Large intestine (tissue), 3 donors: ENCODE results near the gene KCTD17. TPM values are rescaled to one million over a fixed set of nuclear protein-coding genes. Genes with fewer than 3 reads are reported as not detected.

Source experiments
- DNase-seq, 2 donors: peaks; one replicate each; pipeline versions ENCODE4 v3.0.0 to v3.0.0-alpha.2; 2013
- H3K27ac ChIP-seq: one replicate; pipeline ENCODE4 v1.5.1; 2013; ENCODE audit warnings: low read length
- H3K27me3 ChIP-seq: 2 replicates; pipeline ENCODE4 v1.6.1; 2013; ENCODE audit warnings: low read length; ENCODE audit not compliant: control insufficient read depth, insufficient read depth
- H3K36me3 ChIP-seq: 2 replicates; pipeline ENCODE4 v1.6.1; 2013; ENCODE audit warnings: low read length; ENCODE audit not compliant: control insufficient read depth, insufficient read depth
- H3K4me1 ChIP-seq: one replicate; pipeline ENCODE4 v1.6.1; 2013; ENCODE audit warnings: low read length; ENCODE audit not compliant: control insufficient read depth, insufficient read depth
- H3K4me3 ChIP-seq: one replicate; pipeline ENCODE4 v1.5.1; 2013; ENCODE audit warnings: low read length
- H3K9me3 ChIP-seq: one replicate; pipeline ENCODE4 v1.6.1; 2013; ENCODE audit warnings: mild to moderate bottlenecking, low read depth, low read length, moderate library complexity; ENCODE audit not compliant: control insufficient read depth
- WGBS: methylation state at CpG from one replicate; pipeline ENCODE4 v1.1.5; 2013; ENCODE audit warnings: low lambda C conversion rate; ENCODE audit not compliant: insufficient coverage; 5-methylcytosine and 5-hydroxymethylcytosine counted together
- polyA plus RNA-seq: library from polyadenylated mRNA; unstranded; fragments of 120-200 nt; gene quantifications from one replicate; pipeline ENCODE4 v1.2.1, GENCODE V29; 2013

KCTD17 gene
- polyA plus RNA-seq, 1 donor = 14.1 TPM

- WGBS = 70% methylated on average over 3 of the region's 7 CpGs
- H3K9me3 ChIP-seq = peaks cover 11% of the 10 kb centered on the region
- peaks cover 66% of the 10 kb centered on the region for H3K36me3 ChIP-seq
- peak overlapping the region; percentile 13 for H3K27ac ChIP-seq
- H3K27me3 ChIP-seq = no peaks in the 10 kb centered on the region
- H3K4me1 ChIP-seq = peaks cover 64% of the 10 kb centered on the region
- H3K4me3 ChIP-seq = no peak overlapping the region
- DNase-seq = peak in 1 of 2 donors; percentile 50
Measured at GRCh38 chr22:37027556-37027955, 24.0 kb upstream of the KCTD17 start.

GRCh38 chr22:37028692-37029674 lies 22.6 kb upstream of the KCTD17 start:
- WGBS = no CpG with 5 or more reads among the region's 22 CpGs

GRCh38 chr22:37030560-37031281 lies 20.8 kb upstream of the KCTD17 start:
- peak overlapping the region; percentile 99 for H3K27ac ChIP-seq
- no peaks in the 10 kb centered on the region for H3K27me3 ChIP-seq
- peaks cover 80% of the 10 kb centered on the region for H3K4me1 ChIP-seq
- 100% methylated on average over 1 of the region's 14 CpGs for WGBS
- no peaks in the 10 kb centered on the region for H3K9me3 ChIP-seq
- H3K4me3 ChIP-seq = no peak overlapping the region
- no peak for DNase-seq
- H3K36me3 ChIP-seq = peaks cover 50% of the 10 kb centered on the region

More at GRCh38 chr22:37028692-37029674, 22.6 kb upstream of the KCTD17 start:
- DNase-seq = peak in 1 of 2 donors; percentile 44
- Histone ChIP-seq H3K9me3 (peaks cover 9% of the 10 kb centered on the region), H3K4me1 (peaks cover 70% of the 10 kb centered on the region), H3K36me3 (peaks cover 66% of the 10 kb centered on the region), H3K27ac (peak overlapping the region; percentile 29), H3K27me3 (no peaks in the 10 kb centered on the region), H3K4me3 (no peak overlapping the region)

GRCh38 chr22:37032134-37032534 lies 19.4 kb upstream of the KCTD17 start:
- no peak for DNase-seq
- Histone ChIP-seq H3K4me1 (peaks cover 73% of the 10 kb centered on the region), H3K9me3 (no peaks in the 10 kb centered on the region), H3K27ac (peak overlapping the region; percentile 99), H3K27me3 (no peaks in the 10 kb centered on the region), H3K36me3 (peaks cover 37% of the 10 kb centered on the region), H3K4me3 (peak overlapping the region; percentile 27)
- WGBS = no CpG with 5 or more reads among the region's 2 CpGs

GRCh38 chr22:37032535-37033460 lies 18.7 kb upstream of the KCTD17 start:
- WGBS = 0% methylated on average over 1 of the region's 18 CpGs
- Histone ChIP-seq H3K27ac (peak overlapping the region; percentile 99), H3K27me3 (no peaks in the 10 kb centered on the region), H3K4me1 (peaks cover 66% of the 10 kb centered on the region), H3K9me3 (no peaks in the 10 kb centered on the region), H3K4me3 (peak overlapping the region; percentile 27), H3K36me3 (peaks cover 31% of the 10 kb centered on the region)
- peak; percentile 95 to 98 for DNase-seq

GRCh38 chr22:37033605-37034430 lies 17.7 kb upstream of the KCTD17 start:
- no peaks in the 10 kb centered on the region for H3K27me3 ChIP-seq
- peak; percentile 73 to 85 for DNase-seq
- H3K9me3 ChIP-seq = no peaks in the 10 kb centered on the region
- H3K4me3 ChIP-seq = peak overlapping the region; percentile 7
- peaks cover 57% of the 10 kb centered on the region for H3K4me1 ChIP-seq
- peaks cover 24% of the 10 kb centered on the region for H3K36me3 ChIP-seq
- peak overlapping the region; percentile 99 for H3K27ac ChIP-seq
- WGBS = no CpG with 5 or more reads among the region's 23 CpGs

GRCh38 chr22:37036655-37037377 lies 14.7 kb upstream of the KCTD17 start:
- Histone ChIP-seq H3K4me3 (no peak overlapping the region), H3K27ac (no peak overlapping the region), H3K4me1 (peaks cover 53% of the 10 kb centered on the region), H3K9me3 (no peaks in the 10 kb centered on the region), H3K27me3 (no peaks in the 10 kb centered on the region), H3K36me3 (no peaks in the 10 kb centered on the region)
- DNase-seq = no peak
- no CpG with 5 or more reads among the region's 11 CpGs for WGBS

GRCh38 chr22:37037669-37038068 lies 13.9 kb upstream of the KCTD17 start:
- H3K36me3 ChIP-seq = no peaks in the 10 kb centered on the region
- H3K27me3 ChIP-seq = no peaks in the 10 kb centered on the region
- no peak for DNase-seq
- WGBS = no CpG with 5 or more reads among the region's 14 CpGs
- no peak overlapping the region for H3K27ac ChIP-seq
- no peaks in the 10 kb centered on the region for H3K9me3 ChIP-seq
- no peak overlapping the region for H3K4me3 ChIP-seq
- peaks cover 51% of the 10 kb centered on the region for H3K4me1 ChIP-seq

- DNase-seq = no peak
- H3K27ac ChIP-seq = no peak overlapping the region
- no peaks in the 10 kb centered on the region for H3K27me3 ChIP-seq
- 100% methylated on average over 1 of the region's 2 CpGs for WGBS
- no peaks in the 10 kb centered on the region for H3K9me3 ChIP-seq
- H3K36me3 ChIP-seq = no peaks in the 10 kb centered on the region
- peaks cover 53% of the 10 kb centered on the region for H3K4me1 ChIP-seq
- H3K4me3 ChIP-seq = no peak overlapping the region
Measured at GRCh38 chr22:37039466-37039865, 12.1 kb upstream of the KCTD17 start.
